ENCODE results near the gene ART4.

- TF ChIP-seq CTCF (IDR thresholded peaks at IDR 0.05) (no peak), EZH2 (IDR thresholded peaks at IDR 0.05) (no peak), EZH2phosphoT487 (IDR thresholded peaks at IDR 0.05) (no peak)
These were observed 35.2 kb upstream of the ART4 start for GRCh38 chr12:14878488-14878887.

Measured in neural progenitor cell (in vitro differentiated cells).